ENCODE data around the gene FANCG.

The FANCG gene

DNA sequence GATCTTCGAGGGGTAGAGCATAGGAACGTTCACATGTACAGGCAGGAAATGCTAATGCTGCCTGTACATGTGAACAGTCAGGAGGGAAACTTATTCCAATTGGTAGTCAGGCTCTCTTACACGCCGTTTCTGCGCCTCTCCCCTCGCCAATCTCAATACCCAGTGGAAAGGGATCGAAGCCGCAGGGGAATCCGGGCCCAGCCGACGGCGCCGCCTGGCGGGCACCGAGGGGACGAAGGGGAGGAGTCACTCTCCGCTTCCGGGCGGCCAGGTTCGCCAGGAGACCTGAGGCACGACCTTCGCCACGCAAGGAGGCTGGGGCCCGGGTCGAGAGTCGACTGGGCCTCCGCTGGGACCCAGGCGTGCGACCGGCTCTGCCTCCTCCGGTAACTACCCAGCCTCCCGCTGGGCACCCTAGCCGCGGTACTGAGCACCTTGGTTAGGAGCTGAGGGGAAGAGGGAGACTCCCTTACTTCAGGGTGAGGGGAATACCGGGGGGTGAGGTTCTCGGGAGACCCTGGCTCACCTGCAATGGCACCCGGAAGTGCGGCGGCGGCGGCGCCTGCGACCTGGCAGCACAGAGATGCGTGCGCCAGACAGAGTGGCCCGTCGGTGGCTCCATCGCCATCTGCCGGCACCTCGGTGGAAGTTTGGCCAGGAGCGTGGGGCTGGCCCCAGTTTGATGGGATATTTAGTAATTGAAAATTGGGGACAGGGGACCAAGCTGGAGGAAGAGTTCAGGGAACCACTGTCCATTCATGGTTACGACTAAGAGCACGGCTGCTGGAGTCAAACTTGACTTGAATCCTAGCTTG, 16.5 kb upstream of the FANCG start, which contains the start of gene PIGO:
TSS of gene PIGO (minus strand) at position 557 of the 815 bp plus-strand sequence. CDS start 1,026 bp downstream, outside the sequence.
- Histone ChIP-seq H3K14ac (ENCODE audit: low read length in 2 of 2) (peak within 1 kb of the TSS in 1 of 2 experiments; percentile 96), H3K4me2 (ENCODE audit: low read length, poor library complexity, severe bottlenecking) (peak within 1 kb of the TSS; percentile 79), H3K4me3 (ENCODE audit: insufficient read depth in 1 of 2, low read depth in 1 of 2, low read length in 2 of 2) (peak within 1 kb of the TSS; percentile 91 to 99), H4K91ac (ENCODE audit: low read length) (peak within 1 kb of the TSS; percentile 98), H4K8ac (ENCODE audit: low read length) (peak within 1 kb of the TSS; percentile 100), H3K27me3 (ENCODE audit: control insufficient read depth in 1 of 2, insufficient read depth in 1 of 2, low read length in 2 of 2) (no peaks in the 10 kb centered on the region), H3K4me1 (ENCODE audit: control insufficient read depth, insufficient read depth, low read depth, low read length) (peaks cover 10% of the 10 kb centered on the region), H2BK15ac (ENCODE audit: low read depth, poor library complexity, severe bottlenecking) (peak within 1 kb of the TSS; percentile 62), H2AK5ac (ENCODE audit: low read length, severe bottlenecking) (peak within 1 kb of the TSS; percentile 82), H3K18ac (ENCODE audit: low read depth in 1 of 2, low read length in 2 of 2) (peak within 1 kb of the TSS; percentile 91 to 97), H3K4ac (ENCODE audit: low read depth in 1 of 2, low read length in 2 of 2) (peak within 1 kb of the TSS; percentile 72 to 98), H2AFZ (ENCODE audit: low read depth, low read length) (peak within 1 kb of the TSS; percentile 77), H3K23ac (ENCODE audit: low read length in 2 of 2) (peak within 1 kb of the TSS in 1 of 2 experiments; percentile 75), H3K9ac (ENCODE audit: low read length) (peak within 1 kb of the TSS; percentile 100), H2BK12ac (ENCODE audit: low read length in 2 of 2) (peak within 1 kb of the TSS in 1 of 2 experiments; percentile 69), H3K27ac (ENCODE audit: low read length, poor library complexity, severe bottlenecking) (peak within 1 kb of the TSS; percentile 96), H2BK5ac (ENCODE audit: low read depth, low read length, poor library complexity, severe bottlenecking) (peak within 1 kb of the TSS; percentile 49), H2BK120ac (ENCODE audit: low read depth, low read length) (peak within 1 kb of the TSS; percentile 91), H3K9me3 (ENCODE audit: control insufficient read depth, low read length) (no peaks in the 10 kb centered on the region), H3K36me3 (ENCODE audit: control insufficient read depth in 1 of 2, insufficient read depth in 2 of 2, low read depth in 1 of 2, low read length in 2 of 2) (peaks cover 49 to 59% of the 10 kb centered on the region in 2 experiments), H3K79me1 (replicated peaks; ENCODE audit: low read length, poor library complexity, severe bottlenecking) (peaks cover 52% of the 10 kb centered on the region)
- peak; percentile 86 for DNase-seq
- 2% methylated on average over 48 of the region's 53 CpGs for WGBS

DNA sequence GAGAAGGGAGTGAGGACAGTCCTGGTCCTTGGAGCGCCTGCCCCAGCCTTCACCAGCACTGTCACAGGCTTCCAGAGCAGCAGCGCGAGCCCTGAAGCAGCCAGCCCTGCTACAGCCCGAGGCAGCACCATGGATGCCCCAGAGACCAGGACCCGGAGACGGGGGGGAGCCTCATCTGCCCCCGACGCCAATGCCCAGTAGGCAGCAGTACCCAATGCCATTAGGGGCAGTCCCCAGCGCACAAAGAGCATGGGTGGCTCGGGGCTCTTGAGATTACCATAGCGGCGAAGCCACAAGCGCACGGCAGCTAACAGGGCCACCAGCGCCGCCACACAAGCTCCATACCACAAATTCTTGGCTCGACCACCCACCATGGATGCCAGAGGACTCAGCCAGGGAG, 11.8 kb upstream of the FANCG start:
- no peak overlapping the region for H3K4me2 ChIP-seq (ENCODE audit: low read length, poor library complexity, severe bottlenecking)
- no peak overlapping the region for H2BK15ac ChIP-seq (ENCODE audit: low read depth, poor library complexity, severe bottlenecking)
- H3K36me3 ChIP-seq (ENCODE audit: control insufficient read depth in 1 of 2, insufficient read depth in 2 of 2, low read depth in 1 of 2, low read length in 2 of 2): peaks cover 62 to 78% of the 10 kb centered on the region in 2 experiments
- no peak overlapping the region for H4K8ac ChIP-seq (ENCODE audit: low read length)
- H2BK12ac ChIP-seq (ENCODE audit: low read length in 2 of 2): no peak overlapping the region
- H3K27ac ChIP-seq (ENCODE audit: low read length, poor library complexity, severe bottlenecking): no peak overlapping the region
- no peak overlapping the region for H3K9ac ChIP-seq (ENCODE audit: low read length)
- peaks cover 41% of the 10 kb centered on the region for H3K79me1 ChIP-seq (replicated peaks; ENCODE audit: low read length, poor library complexity, severe bottlenecking)
- H3K14ac ChIP-seq (ENCODE audit: low read length in 2 of 2): no peak overlapping the region
- no peaks in the 10 kb centered on the region for H3K9me3 ChIP-seq (ENCODE audit: control insufficient read depth, low read length)
- no peak overlapping the region for H4K91ac ChIP-seq (ENCODE audit: low read length)
- no peaks in the 10 kb centered on the region for H3K27me3 ChIP-seq (ENCODE audit: control insufficient read depth in 1 of 2, insufficient read depth in 1 of 2, low read length in 2 of 2)
- H3K4me3 ChIP-seq (ENCODE audit: insufficient read depth in 1 of 2, low read depth in 1 of 2, low read length in 2 of 2): no peak overlapping the region
- H2AFZ ChIP-seq (ENCODE audit: low read depth, low read length): no peak overlapping the region
- no peak overlapping the region for H3K4ac ChIP-seq (ENCODE audit: low read depth in 1 of 2, low read length in 2 of 2)
- WGBS: 98% methylated on average over 17 of the region's 17 CpGs
- no peak overlapping the region for H2BK5ac ChIP-seq (ENCODE audit: low read depth, low read length, poor library complexity, severe bottlenecking)
- no peak for DNase-seq
- H3K4me1 ChIP-seq (ENCODE audit: control insufficient read depth, insufficient read depth, low read depth, low read length): peaks cover 10% of the 10 kb centered on the region
- H3K23ac ChIP-seq (ENCODE audit: low read length in 2 of 2): no peak overlapping the region
- no peak overlapping the region for H3K18ac ChIP-seq (ENCODE audit: low read depth in 1 of 2, low read length in 2 of 2)
- no peak overlapping the region for H2AK5ac ChIP-seq (ENCODE audit: low read length, severe bottlenecking)
- no peak overlapping the region for H2BK120ac ChIP-seq (ENCODE audit: low read depth, low read length)

DNA sequence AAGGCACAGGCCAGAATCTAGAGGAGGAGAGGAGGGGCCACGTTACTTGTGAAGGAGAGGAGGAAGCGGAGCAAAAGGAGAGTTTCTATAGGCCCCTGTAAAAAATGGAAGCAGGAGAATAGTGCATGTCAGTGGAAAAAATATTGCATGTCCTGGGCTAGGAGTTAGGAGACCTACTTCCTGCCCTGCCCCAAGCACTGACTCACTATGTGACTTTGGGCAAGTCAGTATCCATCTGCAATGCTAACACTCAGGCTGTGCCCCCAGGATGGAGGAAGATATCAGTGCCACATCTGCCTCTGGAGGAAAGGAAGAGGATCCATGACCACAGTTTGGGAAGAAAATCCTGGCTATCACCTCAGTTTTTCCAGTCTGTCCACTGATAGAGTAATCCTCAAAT, 9.7 kb upstream of the FANCG start:
- Histone ChIP-seq H3K18ac (ENCODE audit: low read depth in 1 of 2, low read length in 2 of 2) (no peak overlapping the region), H3K27ac (ENCODE audit: low read length, poor library complexity, severe bottlenecking) (no peak overlapping the region), H3K23ac (ENCODE audit: low read length in 2 of 2) (no peak overlapping the region), H2BK15ac (ENCODE audit: low read depth, poor library complexity, severe bottlenecking) (no peak overlapping the region), H3K4me1 (ENCODE audit: control insufficient read depth, insufficient read depth, low read depth, low read length) (no peaks in the 10 kb centered on the region), H3K79me1 (replicated peaks; ENCODE audit: low read length, poor library complexity, severe bottlenecking) (peaks cover 29% of the 10 kb centered on the region), H3K4me2 (ENCODE audit: low read length, poor library complexity, severe bottlenecking) (no peak overlapping the region), H2AK5ac (ENCODE audit: low read length, severe bottlenecking) (no peak overlapping the region), H3K9me3 (ENCODE audit: control insufficient read depth, low read length) (no peaks in the 10 kb centered on the region), H4K91ac (ENCODE audit: low read length) (no peak overlapping the region), H2AFZ (ENCODE audit: low read depth, low read length) (no peak overlapping the region), H3K27me3 (ENCODE audit: control insufficient read depth in 1 of 2, insufficient read depth in 1 of 2, low read length in 2 of 2) (no peaks in the 10 kb centered on the region), H3K9ac (ENCODE audit: low read length) (no peak overlapping the region), H2BK12ac (ENCODE audit: low read length in 2 of 2) (no peak overlapping the region), H2BK5ac (ENCODE audit: low read depth, low read length, poor library complexity, severe bottlenecking) (no peak overlapping the region), H3K14ac (ENCODE audit: low read length in 2 of 2) (no peak overlapping the region), H3K4ac (ENCODE audit: low read depth in 1 of 2, low read length in 2 of 2) (no peak overlapping the region), H3K4me3 (ENCODE audit: insufficient read depth in 1 of 2, low read depth in 1 of 2, low read length in 2 of 2) (no peak overlapping the region), H2BK120ac (ENCODE audit: low read depth, low read length) (no peak overlapping the region), H3K36me3 (ENCODE audit: control insufficient read depth in 1 of 2, insufficient read depth in 2 of 2, low read depth in 1 of 2, low read length in 2 of 2) (peaks cover 57 to 71% of the 10 kb centered on the region in 2 experiments), H4K8ac (ENCODE audit: low read length) (no peak overlapping the region)
- DNase-seq: no peak
- WGBS: 92% methylated on average over 2 of the region's 2 CpGs

DNA sequence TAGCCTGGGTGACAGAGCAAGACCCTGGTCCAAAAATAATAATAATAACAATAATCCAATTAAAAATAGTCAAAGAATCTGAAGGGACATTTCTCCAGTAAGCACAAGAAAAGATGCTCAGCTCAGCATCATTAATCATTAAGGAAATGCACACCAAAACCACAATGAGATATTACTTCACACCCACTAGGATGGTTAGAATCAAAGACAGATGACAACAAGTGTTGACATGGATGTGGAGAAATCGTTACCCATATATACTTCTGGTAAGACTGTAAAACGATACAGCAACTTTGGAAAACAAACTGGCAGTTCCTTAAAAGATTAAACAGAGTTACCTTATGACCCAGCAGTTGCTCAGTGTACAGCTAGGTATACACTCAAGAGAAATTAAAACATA, 5.3 kb upstream of the FANCG start:
- H3K36me3 ChIP-seq (ENCODE audit: control insufficient read depth in 1 of 2, insufficient read depth in 2 of 2, low read depth in 1 of 2, low read length in 2 of 2): peaks cover 20 to 29% of the 10 kb centered on the region in 2 experiments
- H3K4me2 ChIP-seq (ENCODE audit: low read length, poor library complexity, severe bottlenecking): no peak overlapping the region
- H3K9ac ChIP-seq (ENCODE audit: low read length): no peak overlapping the region
- no peak overlapping the region for H4K91ac ChIP-seq (ENCODE audit: low read length)
- H2AK5ac ChIP-seq (ENCODE audit: low read length, severe bottlenecking): no peak overlapping the region
- no peak overlapping the region for H3K27ac ChIP-seq (ENCODE audit: low read length, poor library complexity, severe bottlenecking)
- no peak for DNase-seq
- H2BK120ac ChIP-seq (ENCODE audit: low read depth, low read length): no peak overlapping the region
- no peaks in the 10 kb centered on the region for H3K4me1 ChIP-seq (ENCODE audit: control insufficient read depth, insufficient read depth, low read depth, low read length)
- H3K79me1 ChIP-seq (replicated peaks; ENCODE audit: low read length, poor library complexity, severe bottlenecking): peaks cover 1% of the 10 kb centered on the region
- H3K18ac ChIP-seq (ENCODE audit: low read depth in 1 of 2, low read length in 2 of 2): no peak overlapping the region
- H4K8ac ChIP-seq (ENCODE audit: low read length): no peak overlapping the region
- no peak overlapping the region for H2BK15ac ChIP-seq (ENCODE audit: low read depth, poor library complexity, severe bottlenecking)
- no peaks in the 10 kb centered on the region for H3K27me3 ChIP-seq (ENCODE audit: control insufficient read depth in 1 of 2, insufficient read depth in 1 of 2, low read length in 2 of 2)
- H2AFZ ChIP-seq (ENCODE audit: low read depth, low read length): no peak overlapping the region
- no peaks in the 10 kb centered on the region for H3K9me3 ChIP-seq (ENCODE audit: control insufficient read depth, low read length)
- no peak overlapping the region for H3K14ac ChIP-seq (ENCODE audit: low read length in 2 of 2)
- H3K4me3 ChIP-seq (ENCODE audit: insufficient read depth in 1 of 2, low read depth in 1 of 2, low read length in 2 of 2): no peak overlapping the region
- 95% methylated on average over 2 of the region's 2 CpGs for WGBS
- no peak overlapping the region for H3K23ac ChIP-seq (ENCODE audit: low read length in 2 of 2)
- no peak overlapping the region for H3K4ac ChIP-seq (ENCODE audit: low read depth in 1 of 2, low read length in 2 of 2)
- no peak overlapping the region for H2BK5ac ChIP-seq (ENCODE audit: low read depth, low read length, poor library complexity, severe bottlenecking)
- H2BK12ac ChIP-seq (ENCODE audit: low read length in 2 of 2): no peak overlapping the region

Measured in mesenchymal stem cell (in vitro differentiated cells and primary cell).